ENCODE results near the gene RFX6.

Gene RFX6

GRCh38 chr6:116971959-116972358 is 94.9 kb downstream of the RFX6 start:
- DNase-seq (ENCODE audit: low read depth), result peak; percentile 4

GRCh38 chr6:116973976-116974375 is 96.9 kb downstream of the RFX6 start:
- DNase-seq (ENCODE audit: low read depth), result no peak

- no peak for DNase-seq (ENCODE audit: low read depth)
Measured at GRCh38 chr6:116974526-116975316, 97.7 kb downstream of the RFX6 start.

- no peak for DNase-seq (ENCODE audit: low read depth)
Measured at GRCh38 chr6:116975600-116975999, 98.6 kb downstream of the RFX6 start.

GRCh38 chr6:116979560-116979959 is 102.5 kb downstream of the RFX6 start:
- no peak for DNase-seq (ENCODE audit: low read depth)

All from fibroblast of gingiva (primary cell).